RKO (cell line): ENCODE data around the gene RPAIN.
"Not testable (repeated sequence)": the region's sequence is repeated elsewhere in the genome, so short reads cannot be mapped to it uniquely, and the experiment has no call there.

ENCODE experiments used
- DNase-seq: peaks from one replicate; pipeline ENCODE4 v3.0.0-alpha.2; 2016; ENCODE audit warnings: low spot score

The RPAIN gene

GRCh38 chr17:5429191-5429887 lies 9.4 kb downstream of the RPAIN start:
- DNase-seq: no peak

- DNase-seq: no peak
These were observed 10.5 kb downstream of the RPAIN start for GRCh38 chr17:5430413-5430999.

- not testable (repeated sequence) for DNase-seq
These were observed 11.3 kb downstream of the RPAIN start for GRCh38 chr17:5431234-5431633.

- no peak for DNase-seq
These were observed 12.1 kb downstream of the RPAIN start for GRCh38 chr17:5431949-5432556.

GRCh38 chr17:5434984-5435383 lies 15.0 kb downstream of the RPAIN start:
- DNase-seq: no peak

- DNase-seq: peak; percentile 50
These were observed 15.9 kb downstream of the RPAIN start for GRCh38 chr17:5435781-5436315.

- peak; percentile 76 for DNase-seq
These were observed 17.8 kb downstream of the RPAIN start for GRCh38 chr17:5437721-5438317.

- peak; percentile 93 for DNase-seq
These were observed 18.9 kb downstream of the RPAIN start, which contains the start of gene C1QBP for GRCh38 chr17:5438716-5439445. Gene C1QBP, minus strand, starts transcription at chr17:5439155. Its CDS starts 82 bp downstream, at chr17:5439073.

- no peak for DNase-seq
These were observed 19.4 kb downstream of the RPAIN start for GRCh38 chr17:5439446-5439764.

GRCh38 chr17:5443728-5444127 lies 23.7 kb downstream of the RPAIN start:
- DNase-seq: no peak

GRCh38 chr17:5444209-5444608 lies 24.2 kb downstream of the RPAIN start:
- DNase-seq: no peak

- DNase-seq: no peak
These were observed 26.8 kb downstream of the RPAIN start for GRCh38 chr17:5446786-5447185.

- DNase-seq: no peak
These were observed 44.9 kb downstream of the RPAIN start for GRCh38 chr17:5464717-5465507.

- DNase-seq: no peak
These were observed 46.3 kb downstream of the RPAIN start for GRCh38 chr17:5466295-5466694.

GRCh38 chr17:5467416-5467815 lies 47.4 kb downstream of the RPAIN start:
- no peak for DNase-seq

- no peak for DNase-seq
These were observed 48.1 kb downstream of the RPAIN start for GRCh38 chr17:5468075-5468473.

- no peak for DNase-seq
These were observed 52.5 kb downstream of the RPAIN start for GRCh38 chr17:5472511-5472910.

GRCh38 chr17:5473906-5474305 lies 53.9 kb downstream of the RPAIN start:
- no peak for DNase-seq

- DNase-seq: no peak
These were observed 59.0 kb downstream of the RPAIN start for GRCh38 chr17:5478992-5479391.

- no peak for DNase-seq
These were observed 61.0 kb downstream of the RPAIN start for GRCh38 chr17:5480962-5481361.

GRCh38 chr17:5481451-5481850 lies 61.5 kb downstream of the RPAIN start:
- DNase-seq: no peak
